IPS-NIHi7 (cell line): ENCODE results near the gene BLACAT1.
"Not testable (repeated sequence)": the region's sequence is repeated elsewhere in the genome, so short reads cannot be mapped to it uniquely, and the experiment has no call there.

Experiments
- DNase-seq: peaks from one replicate; pipeline ENCODE4 v3.0.0; 2012; ENCODE audit warnings: mixed read lengths; ENCODE audit errors: extremely low spot score

BLACAT1 gene

DNA sequence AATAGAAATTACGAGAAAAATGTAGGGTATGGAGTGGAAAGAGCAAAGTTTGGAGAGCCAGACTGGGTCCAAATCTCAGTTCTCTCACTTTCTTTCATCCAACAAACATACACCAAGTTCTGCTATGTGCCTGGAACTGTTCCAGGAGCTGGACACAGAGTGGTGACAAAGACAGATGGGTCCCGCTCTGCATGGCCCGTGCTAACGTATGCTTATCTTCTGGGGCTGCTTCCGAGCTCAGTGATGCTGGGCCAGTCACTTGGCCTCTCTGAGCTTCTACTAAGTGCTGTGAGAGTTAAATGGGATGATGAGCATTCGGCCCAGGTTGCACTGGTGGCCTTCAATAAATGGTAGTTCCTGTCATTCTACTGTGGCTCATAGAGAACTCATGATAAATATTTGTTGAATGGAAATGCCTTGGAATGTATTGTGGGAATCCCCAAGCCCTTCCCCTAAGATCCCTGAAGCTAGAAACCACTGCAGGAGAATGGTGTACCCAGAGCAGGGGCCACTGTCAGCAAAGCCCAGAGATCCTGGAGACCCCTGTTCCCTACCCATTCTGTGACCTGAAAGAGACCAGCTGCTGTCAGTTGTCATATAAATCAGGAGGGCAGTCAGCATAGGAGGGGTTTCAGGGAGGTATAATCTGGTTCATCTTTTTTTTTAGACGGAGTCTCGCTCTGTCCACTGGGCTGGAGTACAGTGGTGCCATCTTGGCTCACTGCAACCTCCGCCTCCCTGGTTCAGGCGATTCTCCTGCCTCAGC is 37.8 kb downstream of the BLACAT1 start:
- no peak for DNase-seq

DNA sequence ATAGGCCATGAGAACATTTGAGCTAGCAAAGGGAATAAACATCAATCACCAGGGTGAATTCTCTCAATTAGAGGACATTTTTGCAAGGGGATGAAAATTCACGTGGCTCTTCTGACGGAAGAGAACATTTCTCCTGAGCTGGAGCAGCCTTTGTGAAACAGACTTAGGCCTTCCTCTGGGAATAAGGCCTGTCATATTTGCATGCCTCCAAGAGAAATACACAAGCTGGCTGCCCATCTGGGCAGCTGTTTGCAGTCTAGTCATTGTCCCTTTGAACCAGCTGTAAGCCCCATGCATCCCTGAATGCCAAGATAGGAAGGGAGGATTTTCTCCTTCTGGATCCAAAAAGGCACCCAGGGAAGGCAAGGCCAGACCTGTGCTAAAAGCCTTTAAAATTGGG is 39.5 kb downstream of the BLACAT1 start:
- no peak for DNase-seq

DNA sequence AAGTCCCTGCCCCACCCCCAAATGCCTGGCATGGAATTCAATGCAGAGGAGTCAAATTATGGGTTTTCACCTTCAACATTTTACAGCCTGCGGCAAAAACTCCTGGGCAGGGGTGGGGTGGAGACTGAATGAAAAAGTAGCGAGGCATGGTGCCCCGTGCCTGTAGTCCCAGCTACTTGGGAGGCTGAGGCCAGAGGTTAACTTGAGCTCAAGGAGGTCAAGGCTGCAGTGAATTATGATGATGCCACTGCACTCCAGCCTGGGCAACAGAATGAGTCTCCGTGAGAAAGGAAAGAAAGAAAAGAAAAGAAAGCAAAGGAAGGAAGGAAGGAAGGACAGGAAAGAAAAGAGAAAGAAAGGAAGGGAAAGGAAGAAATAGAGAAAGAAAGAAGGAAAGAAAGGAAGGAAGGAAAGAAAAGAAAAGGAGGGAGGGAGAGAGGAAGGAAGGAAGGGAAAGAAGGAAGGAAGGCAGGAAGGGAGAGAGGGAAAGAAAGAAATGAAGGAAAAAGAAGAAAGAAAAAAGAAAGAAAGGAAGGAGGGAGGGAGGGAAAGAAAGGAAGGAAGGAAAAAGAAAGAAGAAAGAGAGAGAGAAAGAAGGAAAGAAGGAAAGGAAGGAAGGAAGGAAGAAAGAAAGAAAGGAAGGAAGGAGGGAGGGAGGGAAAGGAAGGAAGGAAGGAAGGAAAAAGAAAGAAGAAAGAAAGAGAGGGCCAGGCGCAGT is 45.1 kb downstream of the BLACAT1 start:
- no peak for DNase-seq

DNA sequence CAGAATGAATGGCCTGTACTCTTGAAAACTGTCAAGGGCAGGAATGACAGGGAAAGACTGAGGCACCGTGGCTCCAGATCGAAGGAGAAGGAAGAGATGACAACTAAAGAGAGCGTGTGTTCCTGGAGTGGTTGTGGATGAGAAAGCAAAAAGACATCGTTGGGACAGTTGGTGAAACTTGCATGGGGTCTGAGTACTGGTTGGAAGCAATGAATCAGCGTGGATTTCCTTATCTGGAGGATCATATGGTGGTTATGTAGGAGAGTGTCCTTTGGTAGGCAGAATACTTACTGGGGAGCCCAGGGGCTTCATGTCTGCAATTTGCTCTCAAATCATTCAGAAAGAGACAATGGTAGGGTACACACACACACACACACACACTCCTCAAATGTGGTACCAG is 47.9 kb downstream of the BLACAT1 start:
- no peak for DNase-seq

DNA sequence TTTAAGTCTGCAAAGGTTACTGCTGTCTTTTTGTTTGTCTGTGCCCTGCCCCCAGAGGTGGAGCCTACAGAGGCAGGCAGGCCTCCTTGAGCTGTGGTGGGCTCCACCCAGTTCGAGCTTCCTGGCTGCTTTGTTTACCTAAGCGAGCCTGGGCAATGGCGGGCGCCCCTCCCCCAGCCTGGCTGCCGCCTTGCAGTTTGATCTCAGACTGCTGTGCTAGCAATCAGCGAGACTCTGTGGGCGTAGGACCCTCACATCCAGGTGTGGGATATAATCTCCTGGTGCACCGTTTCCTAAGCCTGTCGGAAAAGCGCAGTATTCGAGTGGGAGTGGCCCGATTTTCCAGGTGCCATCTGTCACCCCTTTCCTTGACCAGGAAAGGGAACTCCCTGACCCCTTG is 49.6 kb downstream of the BLACAT1 start:
- not testable (repeated sequence) for DNase-seq
